ENCODE data around the gene ITIH4. TPM values are rescaled to one million over a fixed set of nuclear protein-coding genes. Genes with fewer than 3 reads are reported as not detected.

The ITIH4 gene
- total and polyA plus RNA-seq, 10 of the 15 experiments (the other 5 are each of a cell fraction or from before 2014, with no cell fraction given): 0.64 to 4.1 (median 1.3) TPM

DNA sequence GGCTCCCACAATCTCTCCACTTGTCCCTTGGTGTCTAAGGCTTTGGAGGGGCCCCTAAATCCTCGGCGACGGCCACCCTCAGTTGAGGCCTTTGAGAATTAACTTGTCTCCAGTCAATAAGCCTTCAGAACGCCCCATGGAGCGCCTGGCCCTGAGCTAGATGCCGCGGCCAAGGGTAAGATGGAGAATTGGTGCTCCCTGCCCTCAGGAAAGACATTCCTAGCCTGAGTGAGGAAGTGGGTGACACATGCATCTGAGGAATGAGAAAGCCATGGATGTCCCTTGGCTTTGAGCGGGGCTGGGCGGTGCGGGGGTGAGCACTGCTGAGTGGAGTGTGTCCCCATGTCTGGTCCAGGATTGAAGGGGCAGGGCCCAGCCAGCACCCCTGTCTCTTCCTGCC, 13.3 kb downstream of the ITIH4 start:
- H3K27ac ChIP-seq (ENCODE audit: control insufficient read depth, insufficient read depth): no peak overlapping the region
- H3K4me1 ChIP-seq (ENCODE audit: control insufficient read depth, insufficient read depth, low read length): no peaks in the 10 kb centered on the region
- DNase-seq (ENCODE audit: low read depth, low spot score): no peak
- ChIA-PET RAD21 (ENCODE audit: unreplicated experiment) (no interaction called here), CTCF (no interaction called here), SMC1A (ENCODE audit: uncharacterized antibody, unreplicated experiment) (no interaction called here), POLR2A (no interaction called here)
- H3K27me3 ChIP-seq (replicated peaks in 1 of 2; ENCODE audit: control insufficient read depth in 2 of 2, insufficient read depth in 2 of 2, low read length in 1 of 2): no peaks in the 10 kb centered on the region
- no peak overlapping the region for H2AFZ ChIP-seq (ENCODE audit: control insufficient read depth, low read depth, low read length)
- no peak overlapping the region for H3K4me2 ChIP-seq (ENCODE audit: control insufficient read depth, insufficient read depth)
- FAIRE-seq: no peak
- no peak overlapping the region for H3K9ac ChIP-seq (ENCODE audit: control insufficient read depth, insufficient read depth, low read length)
- H4K20me1 ChIP-seq (ENCODE audit: control insufficient read depth, insufficient read depth): no peaks in the 10 kb centered on the region
- H3K79me2 ChIP-seq (ENCODE audit: control insufficient read depth, insufficient read depth, low read length): no peaks in the 10 kb centered on the region
- in situ Hi-C loops (cut with MboI): no loop called here
- H3K36me3 ChIP-seq (ENCODE audit: control insufficient read depth in 2 of 2, insufficient read depth in 2 of 2, low read length in 1 of 2): no peaks in the 10 kb centered on the region
- intact Hi-C loops (cut with micrococcal nuclease; ENCODE audit: unreplicated experiment): no loop called here
- H3K4me3 ChIP-seq: no peak overlapping the region
- BruUV-seq (replicated peaks): no TSS peak
- no peak for ATAC-seq
- H3K9me3 ChIP-seq (replicated peaks; ENCODE audit: control insufficient read depth, insufficient read depth, low read length): no peaks in the 10 kb centered on the region
- 85% methylated on average over 10 of the region's 10 CpGs for WGBS (ENCODE audit: insufficient coverage, insufficient replicate concordance, low lambda C conversion rate, missing lambda C conversion rate)
- TF ChIP-seq, protein P1, sequence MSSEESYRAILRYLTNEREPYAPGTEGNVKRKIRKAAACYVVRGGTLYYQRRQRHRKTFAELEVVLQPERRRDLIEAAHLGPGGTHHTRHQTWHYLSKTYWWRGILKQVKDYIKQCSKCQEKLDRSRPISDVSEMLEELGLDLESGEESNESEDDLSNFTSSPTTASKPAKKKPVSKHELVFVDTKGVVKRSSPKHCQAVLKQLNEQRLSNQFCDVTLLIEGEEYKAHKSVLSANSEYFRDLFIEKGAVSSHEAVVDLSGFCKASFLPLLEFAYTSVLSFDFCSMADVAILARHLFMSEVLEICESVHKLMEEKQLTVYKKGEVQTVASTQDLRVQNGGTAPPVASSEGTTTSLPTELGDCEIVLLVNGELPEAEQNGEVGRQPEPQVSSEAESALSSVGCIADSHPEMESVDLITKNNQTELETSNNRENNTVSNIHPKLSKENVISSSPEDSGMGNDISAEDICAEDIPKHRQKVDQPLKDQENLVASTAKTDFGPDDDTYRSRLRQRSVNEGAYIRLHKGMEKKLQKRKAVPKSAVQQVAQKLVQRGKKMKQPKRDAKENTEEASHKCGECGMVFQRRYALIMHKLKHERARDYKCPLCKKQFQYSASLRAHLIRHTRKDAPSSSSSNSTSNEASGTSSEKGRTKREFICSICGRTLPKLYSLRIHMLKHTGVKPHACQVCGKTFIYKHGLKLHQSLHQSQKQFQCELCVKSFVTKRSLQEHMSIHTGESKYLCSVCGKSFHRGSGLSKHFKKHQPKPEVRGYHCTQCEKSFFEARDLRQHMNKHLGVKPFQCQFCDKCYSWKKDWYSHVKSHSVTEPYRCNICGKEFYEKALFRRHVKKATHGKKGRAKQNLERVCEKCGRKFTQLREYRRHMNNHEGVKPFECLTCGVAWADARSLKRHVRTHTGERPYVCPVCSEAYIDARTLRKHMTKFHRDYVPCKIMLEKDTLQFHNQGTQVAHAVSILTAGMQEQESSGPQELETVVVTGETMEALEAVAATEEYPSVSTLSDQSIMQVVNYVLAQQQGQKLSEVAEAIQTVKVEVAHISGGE (CRISPR knock-in tag; IDR thresholded peaks at IDR 0.05): no peak
- TF ChIP-seq ESRRA (IDR thresholded peaks at IDR 0.05; ENCODE audit: low read length) (no peak), SMAD1 (IDR thresholded peaks at IDR 0.05; ENCODE audit: low read depth, partially characterized antibody) (no peak), MTA2 (IDR thresholded peaks at IDR 0.05; ENCODE audit: low read depth) (no peak), KLF5 (IDR thresholded peaks at IDR 0.05; ENCODE audit: partially characterized antibody) (no peak), LARP7 (IDR thresholded peaks at IDR 0.05) (no peak)
- TF ChIP-seq, protein P2, sequence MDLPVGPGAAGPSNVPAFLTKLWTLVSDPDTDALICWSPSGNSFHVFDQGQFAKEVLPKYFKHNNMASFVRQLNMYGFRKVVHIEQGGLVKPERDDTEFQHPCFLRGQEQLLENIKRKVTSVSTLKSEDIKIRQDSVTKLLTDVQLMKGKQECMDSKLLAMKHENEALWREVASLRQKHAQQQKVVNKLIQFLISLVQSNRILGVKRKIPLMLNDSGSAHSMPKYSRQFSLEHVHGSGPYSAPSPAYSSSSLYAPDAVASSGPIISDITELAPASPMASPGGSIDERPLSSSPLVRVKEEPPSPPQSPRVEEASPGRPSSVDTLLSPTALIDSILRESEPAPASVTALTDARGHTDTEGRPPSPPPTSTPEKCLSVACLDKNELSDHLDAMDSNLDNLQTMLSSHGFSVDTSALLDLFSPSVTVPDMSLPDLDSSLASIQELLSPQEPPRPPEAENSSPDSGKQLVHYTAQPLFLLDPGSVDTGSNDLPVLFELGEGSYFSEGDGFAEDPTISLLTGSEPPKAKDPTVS (IDR thresholded peaks at IDR 0.05; ENCODE audit: low read depth, low read length): no peak
- TF ChIP-seq, protein P3, sequence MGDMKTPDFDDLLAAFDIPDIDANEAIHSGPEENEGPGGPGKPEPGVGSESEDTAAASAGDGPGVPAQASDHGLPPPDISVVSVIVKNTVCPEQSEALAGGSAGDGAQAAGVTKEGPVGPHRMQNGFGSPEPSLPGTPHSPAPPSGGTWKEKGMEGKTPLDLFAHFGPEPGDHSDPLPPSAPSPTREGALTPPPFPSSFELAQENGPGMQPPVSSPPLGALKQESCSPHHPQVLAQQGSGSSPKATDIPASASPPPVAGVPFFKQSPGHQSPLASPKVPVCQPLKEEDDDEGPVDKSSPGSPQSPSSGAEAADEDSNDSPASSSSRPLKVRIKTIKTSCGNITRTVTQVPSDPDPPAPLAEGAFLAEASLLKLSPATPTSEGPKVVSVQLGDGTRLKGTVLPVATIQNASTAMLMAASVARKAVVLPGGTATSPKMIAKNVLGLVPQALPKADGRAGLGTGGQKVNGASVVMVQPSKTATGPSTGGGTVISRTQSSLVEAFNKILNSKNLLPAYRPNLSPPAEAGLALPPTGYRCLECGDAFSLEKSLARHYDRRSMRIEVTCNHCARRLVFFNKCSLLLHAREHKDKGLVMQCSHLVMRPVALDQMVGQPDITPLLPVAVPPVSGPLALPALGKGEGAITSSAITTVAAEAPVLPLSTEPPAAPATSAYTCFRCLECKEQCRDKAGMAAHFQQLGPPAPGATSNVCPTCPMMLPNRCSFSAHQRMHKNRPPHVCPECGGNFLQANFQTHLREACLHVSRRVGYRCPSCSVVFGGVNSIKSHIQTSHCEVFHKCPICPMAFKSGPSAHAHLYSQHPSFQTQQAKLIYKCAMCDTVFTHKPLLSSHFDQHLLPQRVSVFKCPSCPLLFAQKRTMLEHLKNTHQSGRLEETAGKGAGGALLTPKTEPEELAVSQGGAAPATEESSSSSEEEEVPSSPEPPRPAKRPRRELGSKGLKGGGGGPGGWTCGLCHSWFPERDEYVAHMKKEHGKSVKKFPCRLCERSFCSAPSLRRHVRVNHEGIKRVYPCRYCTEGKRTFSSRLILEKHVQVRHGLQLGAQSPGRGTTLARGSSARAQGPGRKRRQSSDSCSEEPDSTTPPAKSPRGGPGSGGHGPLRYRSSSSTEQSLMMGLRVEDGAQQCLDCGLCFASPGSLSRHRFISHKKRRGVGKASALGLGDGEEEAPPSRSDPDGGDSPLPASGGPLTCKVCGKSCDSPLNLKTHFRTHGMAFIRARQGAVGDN (IDR thresholded peaks at IDR 0.05): no peak

Measured in GM12878 (cell line).